ENCODE measurements around the gene MATN1.

The MATN1 gene

DNA sequence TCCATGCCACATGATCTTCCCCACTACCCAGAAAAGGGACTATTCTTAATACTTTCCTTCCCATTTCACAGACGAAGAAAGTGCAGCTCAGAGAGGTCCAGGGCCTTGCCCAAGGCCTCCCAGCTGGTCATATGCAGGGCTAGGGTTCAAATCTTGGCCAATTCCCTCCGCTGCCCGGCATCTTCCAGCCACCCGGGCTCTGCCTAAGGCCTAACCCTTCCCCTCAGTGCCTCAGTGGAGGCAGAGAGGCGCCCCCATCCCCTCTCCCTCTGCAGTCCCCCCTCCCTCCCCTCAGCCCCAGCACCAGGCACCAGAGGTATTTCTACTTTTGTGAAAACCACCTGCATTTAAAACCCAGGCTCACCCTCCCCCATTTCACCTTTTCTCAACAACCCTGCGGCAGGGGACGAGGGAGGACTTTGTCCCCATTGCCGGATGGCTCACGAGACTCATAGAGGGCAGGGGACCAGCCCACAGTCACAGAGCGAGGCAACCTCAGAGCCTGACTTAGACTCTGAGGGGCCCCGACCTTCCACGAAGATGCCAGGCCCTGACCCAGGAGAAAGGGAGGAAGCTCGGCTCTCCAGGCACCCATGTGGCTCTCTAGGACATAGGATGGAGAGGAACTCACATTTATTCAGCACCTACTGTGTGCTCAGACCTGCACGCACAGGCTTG, 21.9 kb upstream of the MATN1 start:
- no peak for DNase-seq (ENCODE audit: low read depth in 2 of 2)

- DNase-seq (ENCODE audit: low read depth in 2 of 2), result no peak
Observed at GRCh38 chr1:30744060-30744756, 20.8 kb upstream of the MATN1 start.

- no peak for DNase-seq (ENCODE audit: low read depth in 2 of 2)
Observed at GRCh38 chr1:30743584-30744059, 20.2 kb upstream of the MATN1 start.

DNA sequence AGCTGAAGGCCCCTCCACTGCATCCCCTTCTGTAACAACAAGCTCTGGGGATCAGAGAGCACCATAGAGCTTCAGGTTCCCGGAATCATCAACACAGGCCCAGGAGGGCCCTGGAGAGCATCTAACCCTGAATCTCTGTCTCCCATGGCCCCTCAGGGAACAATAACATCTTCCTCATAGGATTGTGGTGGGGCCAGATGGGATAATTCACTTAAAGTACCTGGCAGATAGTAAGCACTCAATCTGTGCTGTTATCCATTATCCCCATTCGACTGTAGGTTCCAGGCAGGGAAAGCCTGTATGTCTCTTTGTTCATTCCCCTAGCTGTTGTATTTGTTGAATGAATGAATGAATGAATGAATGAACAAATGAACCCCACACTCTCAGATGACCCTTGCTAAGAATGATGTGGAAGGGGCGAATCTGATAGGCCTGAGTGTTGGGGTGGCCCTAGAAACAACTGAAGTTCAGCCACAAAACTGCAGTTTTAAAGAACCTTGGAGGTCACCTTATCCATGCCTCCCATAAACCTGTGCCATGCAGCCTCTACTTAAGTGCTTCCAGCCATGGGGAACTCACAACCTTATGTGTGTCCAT, 19.7 kb upstream of the MATN1 start:
- DNase-seq (ENCODE audit: low read depth in 2 of 2), result no peak

DNA sequence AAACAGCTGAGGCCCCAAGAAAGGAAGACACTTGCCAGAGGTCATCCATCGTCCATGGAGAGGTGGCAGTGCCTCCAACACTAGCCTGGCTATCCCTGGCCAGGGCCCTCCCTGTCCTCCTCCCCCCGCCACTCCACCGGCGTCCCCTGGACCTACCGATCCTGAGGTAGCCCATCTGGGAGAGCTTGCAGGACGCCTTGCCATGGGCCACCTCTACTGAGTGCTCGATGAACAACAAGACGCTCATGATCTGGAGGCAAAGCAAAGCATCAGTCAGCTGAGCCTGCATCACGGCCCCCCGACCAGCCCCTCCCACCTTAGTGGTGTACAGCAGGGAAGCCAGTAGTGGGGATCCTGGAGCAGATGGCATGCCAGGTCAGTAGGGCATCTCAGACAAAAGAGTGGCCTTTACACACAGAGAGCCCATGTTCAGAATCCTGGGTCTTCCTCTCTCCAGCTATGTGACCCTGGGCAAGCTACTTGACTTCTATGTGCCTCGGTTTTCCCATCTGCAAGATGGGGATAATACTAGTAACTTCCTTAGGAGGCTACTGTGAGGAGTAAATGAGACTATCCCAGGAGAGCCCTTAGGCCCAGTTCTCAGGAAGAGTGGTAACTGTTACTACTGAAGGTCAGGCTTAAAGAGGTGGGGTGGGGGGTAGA, 19.0 kb upstream of the MATN1 start:
- DNase-seq (ENCODE audit: low read depth in 2 of 2), result no peak

DNA sequence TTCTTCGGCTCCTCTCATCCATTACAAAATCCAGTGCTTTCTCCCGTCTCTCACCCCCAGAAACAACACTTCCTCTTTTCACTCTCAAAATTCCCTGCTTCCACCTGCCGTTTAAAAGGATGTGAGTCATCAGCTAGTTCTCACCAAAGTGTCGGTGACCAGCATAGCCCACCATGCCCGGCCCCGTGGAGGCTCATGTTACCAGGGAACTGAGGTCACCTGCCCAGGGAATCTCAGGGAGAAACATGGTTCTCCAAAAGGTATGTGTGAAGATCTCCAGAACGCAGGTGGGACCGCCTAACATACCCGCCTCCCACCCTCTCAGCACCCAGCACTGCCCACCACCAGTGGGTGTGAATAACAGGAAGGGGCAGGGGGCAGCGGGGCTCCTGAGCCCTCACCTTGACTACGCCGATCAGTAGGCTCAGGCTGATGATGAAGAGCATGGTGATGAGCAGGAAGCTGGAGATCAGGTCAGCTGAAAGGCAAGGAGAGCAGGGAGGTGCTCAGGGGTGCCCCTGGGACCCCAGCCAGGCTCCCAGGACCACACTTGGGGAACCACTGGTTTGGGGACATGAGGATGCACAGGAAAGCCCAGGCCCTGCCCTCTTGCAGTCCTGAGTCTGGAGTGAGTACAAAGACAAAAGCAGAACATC, 18.0 kb upstream of the MATN1 start:
- no peak for DNase-seq (ENCODE audit: low read depth in 2 of 2)

DNA sequence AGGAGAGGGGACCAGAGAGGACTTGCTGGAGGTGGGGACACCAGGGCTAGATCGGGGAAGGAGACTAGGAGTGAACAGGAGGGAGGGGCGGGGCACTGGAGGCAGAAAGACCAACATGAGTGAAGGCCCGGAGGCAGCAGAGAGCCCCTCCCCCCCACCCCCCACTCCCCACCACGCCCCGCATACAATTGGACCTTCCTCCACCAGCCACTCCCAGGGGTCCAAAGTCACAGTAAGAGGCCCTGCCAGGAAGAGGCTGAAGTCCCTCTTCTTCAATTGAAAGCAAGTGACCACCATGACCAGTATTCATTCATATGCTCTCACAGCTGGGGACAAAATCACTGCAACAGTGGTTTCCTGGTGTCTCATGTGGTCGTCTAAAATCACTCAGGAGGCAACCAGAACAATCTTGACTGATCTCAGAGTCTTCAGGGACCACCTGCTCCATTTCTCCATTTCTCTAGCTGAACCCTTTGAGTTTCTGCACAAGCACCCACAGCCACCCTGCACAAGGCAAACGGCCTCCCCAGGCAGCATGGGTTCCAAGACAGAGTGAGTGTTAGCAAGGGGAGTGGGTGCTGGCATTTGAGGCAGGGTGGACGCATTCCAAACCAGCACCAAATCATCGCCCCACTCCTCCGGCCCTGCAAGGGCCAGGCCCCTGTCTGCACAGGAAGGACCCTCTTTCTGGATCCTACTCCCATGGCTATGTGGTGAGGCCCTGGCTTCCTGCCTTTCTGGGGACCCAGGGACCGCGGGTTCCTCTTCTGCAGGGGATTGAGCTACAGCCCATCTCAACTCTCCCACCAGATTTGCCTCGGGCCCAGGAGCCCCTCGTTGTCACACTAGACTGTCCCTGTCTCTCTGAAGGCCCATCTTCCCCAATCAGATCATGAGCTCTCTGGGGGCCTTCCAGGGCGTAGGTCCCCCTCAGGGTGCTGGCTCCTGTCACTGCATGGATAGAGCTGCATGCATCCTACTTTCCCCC, 17.2 kb upstream of the MATN1 start:
- no peak for DNase-seq (ENCODE audit: low read depth in 2 of 2)

GRCh38 chr1:30739601-30740000, 16.2 kb upstream of the MATN1 start:
- DNase-seq (ENCODE audit: low read depth in 2 of 2), result no peak

DNA sequence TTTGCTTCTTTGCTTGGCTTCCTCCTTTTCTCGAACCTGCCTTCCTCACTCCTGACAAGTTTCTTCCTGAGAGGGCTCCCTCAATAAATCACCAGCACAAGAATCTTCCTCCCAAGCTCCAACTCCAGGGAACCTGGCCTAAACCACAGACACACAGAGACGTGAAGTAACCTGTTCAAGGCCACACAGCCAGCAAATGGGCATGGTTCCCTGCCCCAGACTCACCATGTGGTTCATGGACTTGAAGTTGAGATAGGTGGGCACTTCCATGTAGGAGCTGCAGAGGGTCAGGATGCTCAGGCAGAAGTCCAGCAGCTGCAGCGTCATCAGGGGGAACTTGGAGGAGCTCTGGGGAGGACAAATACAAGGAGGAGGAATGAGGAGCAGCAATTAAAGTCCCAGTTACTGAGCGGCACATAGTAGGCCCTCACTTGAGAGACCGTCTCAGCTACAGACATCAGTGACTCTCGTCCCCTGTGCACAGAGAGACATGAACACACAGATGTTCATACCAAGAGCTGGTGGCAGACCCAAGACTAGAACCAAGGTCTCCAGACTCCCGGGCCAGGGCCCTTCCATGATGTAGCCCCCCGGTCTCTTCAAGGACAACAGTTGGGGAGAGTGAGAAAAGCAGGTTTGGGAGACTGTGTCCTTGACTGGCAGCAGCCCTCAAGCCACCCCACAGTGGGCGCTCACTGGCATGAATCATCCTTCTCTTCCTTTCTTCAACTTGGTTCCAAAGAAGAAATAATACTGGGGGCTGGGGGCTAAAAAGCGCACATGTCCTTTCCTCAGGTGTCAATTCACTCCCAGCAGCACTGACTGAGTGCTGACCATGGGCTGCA, 15.6 kb upstream of the MATN1 start:
- no peak for DNase-seq (ENCODE audit: low read depth in 2 of 2)

DNA sequence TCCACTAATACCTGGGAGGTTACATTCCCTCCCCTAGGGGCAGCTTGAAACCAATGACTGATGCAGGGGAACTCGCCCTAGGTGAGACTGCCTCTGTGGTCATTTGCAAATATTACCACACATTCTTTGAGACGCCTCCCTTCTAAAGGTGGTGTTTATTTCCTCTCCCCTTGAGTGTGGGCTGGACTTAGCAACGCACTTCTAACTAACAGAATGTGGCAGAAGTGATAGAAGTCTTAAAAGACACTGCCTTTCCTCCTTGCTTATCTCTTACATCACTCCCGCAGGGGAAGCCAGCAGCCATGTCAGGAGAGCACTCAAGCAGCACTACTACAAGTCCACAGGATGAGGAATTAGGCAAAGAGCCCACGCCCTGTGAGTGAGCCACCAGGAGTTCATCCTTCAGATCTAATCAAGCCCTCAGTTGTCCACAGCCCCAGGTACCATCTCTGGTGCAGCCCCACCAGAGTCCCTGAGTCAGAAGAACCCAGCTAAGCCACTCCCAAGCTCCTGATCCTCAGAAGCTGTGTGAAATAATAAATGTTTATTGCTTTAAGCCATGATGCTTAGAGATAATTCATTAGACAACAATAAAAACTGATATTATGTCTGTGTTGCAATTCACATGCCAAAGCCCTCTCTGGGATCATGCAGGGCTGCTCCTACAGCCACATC, 14.8 kb upstream of the MATN1 start:
- no peak for DNase-seq (ENCODE audit: low read depth in 2 of 2)

GRCh38 chr1:30737357-30738039, 14.1 kb upstream of the MATN1 start:
- no peak for DNase-seq (ENCODE audit: low read depth in 2 of 2)

DNA sequence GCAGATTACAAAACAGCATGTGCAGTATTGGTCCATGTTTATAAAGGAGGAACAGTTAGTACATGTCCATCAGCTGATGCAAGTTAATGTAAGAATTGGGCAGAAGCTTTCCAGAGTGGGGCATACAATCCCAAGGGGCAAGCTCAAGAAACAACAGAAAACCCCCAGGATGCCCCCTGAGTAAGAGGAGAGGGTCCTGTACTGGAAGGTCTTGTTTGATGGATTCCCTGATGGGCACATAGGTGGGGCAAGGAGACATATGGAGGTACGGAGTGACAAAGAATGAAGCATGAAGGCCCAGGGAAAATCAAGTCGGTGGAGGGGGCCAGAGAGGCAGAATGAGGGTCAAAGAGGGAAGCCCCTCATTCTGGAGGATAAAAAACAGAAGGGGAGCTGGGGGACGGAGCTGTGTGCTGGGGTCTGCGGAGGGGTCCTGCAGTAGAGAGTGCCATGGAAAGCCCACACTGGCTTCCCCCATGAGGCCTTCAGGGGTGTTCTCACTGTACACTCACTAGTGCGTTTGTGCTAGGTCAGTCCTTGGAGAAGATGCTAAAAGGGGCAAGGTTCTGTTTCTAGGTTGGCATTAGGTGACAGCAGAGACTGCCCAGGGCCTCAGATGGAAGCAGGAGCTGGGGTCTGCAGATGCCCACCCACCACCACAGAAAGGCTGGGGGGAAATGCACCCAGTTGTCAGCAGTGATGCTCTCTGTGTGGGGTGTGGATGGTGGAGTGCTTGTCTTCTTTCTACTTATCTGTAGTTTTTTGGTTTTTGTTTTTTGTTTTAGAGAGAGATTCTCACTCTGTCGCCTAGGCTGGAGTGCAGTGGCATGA, 12.5 kb upstream of the MATN1 start:
- DNase-seq (ENCODE audit: low read depth in 2 of 2), result no peak

- no peak for DNase-seq (ENCODE audit: low read depth in 2 of 2)
Observed at GRCh38 chr1:30735124-30735523, 11.7 kb upstream of the MATN1 start.

DNA sequence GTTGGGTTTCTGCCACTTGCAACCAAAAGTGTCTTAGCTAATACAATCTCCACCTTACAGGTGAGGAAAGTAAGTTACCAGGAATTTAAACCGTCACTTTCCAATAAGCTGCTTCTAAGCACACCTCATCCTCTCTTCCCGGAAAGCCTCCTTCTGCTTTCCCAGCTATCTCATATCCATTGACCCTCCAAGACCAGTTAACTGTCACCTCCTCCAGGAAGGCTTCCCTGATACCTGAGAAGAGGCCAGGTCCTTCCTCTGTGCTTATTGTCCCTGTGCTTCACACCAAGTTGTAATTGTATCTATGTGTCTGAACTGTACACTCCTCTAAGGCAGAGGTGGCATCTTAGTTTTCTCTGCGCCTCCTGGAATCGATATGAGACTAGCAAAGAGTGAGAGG, 11.2 kb upstream of the MATN1 start:
- DNase-seq (ENCODE audit: low read depth in 2 of 2), result no peak

DNA sequence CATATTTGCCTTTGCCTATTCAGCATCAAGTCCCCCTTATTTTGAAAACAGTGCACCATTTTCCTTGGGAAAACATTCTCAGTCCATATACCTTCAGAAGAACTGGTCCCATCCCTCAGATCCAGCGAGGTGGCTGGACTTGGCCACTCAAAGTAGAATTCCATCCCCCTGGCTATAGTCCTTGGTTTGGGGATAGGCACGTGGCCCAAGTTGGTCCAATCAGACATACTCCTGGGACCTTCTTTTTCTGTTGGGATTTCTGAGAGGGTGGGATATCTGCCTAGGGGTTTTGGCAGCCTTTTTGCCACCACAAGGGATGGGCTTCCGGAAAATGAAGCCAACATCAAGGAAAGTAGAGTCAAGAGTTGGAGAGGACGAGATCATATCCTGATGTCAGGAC, 10.7 kb upstream of the MATN1 start:
- no peak for DNase-seq (ENCODE audit: low read depth in 2 of 2)

- no peak for DNase-seq (ENCODE audit: low read depth in 2 of 2)
Observed at GRCh38 chr1:30733493-30733892, 10.1 kb upstream of the MATN1 start.

- no peak for DNase-seq (ENCODE audit: low read depth in 2 of 2)
Observed at GRCh38 chr1:30732277-30732996, 9.1 kb upstream of the MATN1 start.
